Adrenal gland (tissue), 19 donors: ENCODE measurements around the gene COQ5. TPM values are rescaled to one million over a fixed set of nuclear protein-coding genes. Genes with fewer than 3 reads are reported as not detected.

Source experiments
- DNase-seq, 7 donors: peaks; one replicate each; pipeline ENCODE4 v3.0.0-alpha.2; 2019 to 2020
- H3K27ac ChIP-seq, 5 donors: fragments of 200-600 bp; sonication (generic) in 4 of 5; 1 replicate in 3 of 5; 2 replicates in 2 of 5; pipeline versions ENCODE4 v1.5.1 to v1.8.0; 2016 to 2020; ENCODE audit warnings: mild to moderate bottlenecking in 1 of 5
- H3K27me3 ChIP-seq: fragments of 200-600 bp; 2 replicates; pipeline ENCODE4 v1.8.0; 2021
- H3K36me3 ChIP-seq, 2 donors: fragments of 200-600 bp; replicated peaks in 1 of 2; 1 replicate in 1 of 2; 2 replicates in 1 of 2; pipeline versions ENCODE4 v1.5.1 to v1.8.0; 2018 to 2022
- H3K4me1 ChIP-seq, 2 donors: fragments of 200-600 bp; replicated peaks in 1 of 2; 1 replicate in 1 of 2; 2 replicates in 1 of 2; pipeline versions ENCODE4 v1.5.1 to v1.8.0; 2018 to 2021
- H3K4me3 ChIP-seq, 4 donors: fragments of 200-600 bp; sonication (generic) in 3 of 4; one replicate each; pipeline ENCODE4 v1.5.1; 2016 to 2018
- H3K9me3 ChIP-seq, 3 donors: fragments of 200-600 bp; sonication (generic) in 1 of 3; replicated peaks in 1 of 3; 1 replicate in 2 of 3; 2 replicates in 1 of 3; pipeline versions ENCODE4 v1.5.1 to v1.8.0; 2016 to 2021
- CTCF ChIP-seq, 6 experiments: fragments of 450-650 bp in 4 of 6; fragments of 200-600 bp in 2 of 6; sonication (generic) in 1 of 6; IDR thresholded peaks; 1 replicate in 5 of 6; 2 replicates in 1 of 6; pipeline versions ENCODE4 v1.5.1 to v1.8.0; 2016 to 2021; ENCODE audit warnings: antibody characterized with exemption in 6 of 6, mild to moderate bottlenecking in 2 of 6, moderate library complexity in 1 of 6
- POLR2A ChIP-seq, 2 donors: fragments of 450-650 bp; IDR thresholded peaks; one replicate each; pipeline ENCODE4 v1.6.1; 2017; ENCODE audit warnings: antibody characterized with exemption in 2 of 2, mild to moderate bottlenecking in 2 of 2, moderate library complexity in 1 of 2
- WGBS, 4 donors: extraction: QIAGEN DNeasy Blood & Tissue Kit in 2 of 4; methylation state at CpG; one replicate each; pipeline versions ENCODE4 v1.1.5 to v1.1.7; 2013 to 2017; 5-methylcytosine and 5-hydroxymethylcytosine counted together
- intact Hi-C, 2 donors: fragments of 100-400 bp; cut with DNase I; formaldehyde crosslinking; loops; one replicate each; pipeline versions ENCODE4 v1.14.1 to v1.15.0; 2022 to 2023
- long read RNA-seq, 10 donors: library from polyadenylated mRNA in 3 of 10; unstranded in 2 of 10; stranded (forward) in 1 of 10; transcript quantifications; one replicate each; pipeline ENCODE4 v2.0.0 and lab custom pipeline, GENCODE V29; 2021 to 2026
- polyA plus RNA-seq, 3 donors: library from polyadenylated mRNA; stranded (reverse); fragments of 200-250 nt in 2 of 3; fragments of 350-450 nt in 1 of 3; fragmentation: Illumina TruSeq in 1 of 3; extraction: RNeasy Lipid Tissue Mini Kit (QIAGEN cat#74804) in 1 of 3; gene quantifications; one replicate each; pipeline ENCODE4 v1.2.3, GENCODE V29; 2013 to 2014
- total RNA-seq, 9 donors: library from RNA; depleted of rRNA in 4 of 9; stranded (reverse); fragments of >200 nt in 4 of 9; fragments of 120-200 nt in 1 of 9; fragmentation: NEBNext Ultra II Directional in 1 of 9; extraction: Animal tissue kit (Norgen Biotek cat#: 25700) in 1 of 9; gene quantifications; one replicate each; pipeline versions ENCODE4 v1.1.0 to v1.2.4, GENCODE V29; 2013 to 2023
- donor health status: healthy with polysubstance abuse.
- donor health status: Bipolar disorder and iron deficiency.
- donor health status: DM: yes; HTN: yes; CAD: no.
- donor health status: DM: no; HTN: no; CAD: no.
- donor health status: DM: no; HTN: no; CAD: no.
- donor health status: DM: yes; HTN: yes; CAD: no.

COQ5 gene
- total RNA-seq (10 to 100 TPM; 24.9 to 74.4 (median 34.9) TPM), polyA plus RNA-seq (10 to 100 TPM; 31.9 to 46.6 (median 34.2) TPM)
- long read RNA-seq, donor 1, transcript COQ5-201 (7 exons, 1,535 nt): major isoform, 29 of 178 reads
- long read RNA-seq, donor 1, partial matches to known transcripts: 133 of 178 reads
- long read RNA-seq, donor 1, other reads (novel, unspliced or antisense): 16 of 178 reads
- long read RNA-seq, donor 2, transcript COQ5-201 (7 exons, 1,535 nt): major isoform, 17 of 97 reads
- long read RNA-seq, donor 2, partial matches to known transcripts: 71 of 97 reads
- long read RNA-seq, donor 2, other reads (novel, unspliced or antisense): 9 of 97 reads
- long read RNA-seq, donor 3, transcript COQ5-201 (7 exons, 1,535 nt): major isoform, 17 of 36 reads
- long read RNA-seq, donor 3, partial matches to known transcripts: 19 of 36 reads
- long read RNA-seq, donor 3, other reads (novel, unspliced or antisense): 0 of 36 reads
- long read RNA-seq, donor 4, transcript COQ5-201 (7 exons, 1,535 nt): major isoform, 47 of 55 reads
- long read RNA-seq, donor 4, partial matches to known transcripts: 2 of 55 reads
- long read RNA-seq, donor 4, other reads (novel, unspliced or antisense): 6 of 55 reads
- long read RNA-seq, donor 5, transcript COQ5-201 (7 exons, 1,535 nt): major isoform, 78 of 92 reads
- long read RNA-seq, donor 5, partial matches to known transcripts: 0 of 92 reads
- long read RNA-seq, donor 5, other reads (novel, unspliced or antisense): 13 of 92 reads
- long read RNA-seq, donor 6, transcript COQ5-201 (7 exons, 1,535 nt): major isoform, 21 of 25 reads
- long read RNA-seq, donor 6, partial matches to known transcripts: 0 of 25 reads
- long read RNA-seq, donor 6, other reads (novel, unspliced or antisense): 4 of 25 reads
- long read RNA-seq, donor 7, transcript COQ5-201 (7 exons, 1,535 nt): major isoform, 10 of 28 reads
- long read RNA-seq, donor 7, partial matches to known transcripts: 18 of 28 reads
- long read RNA-seq, donor 7, other reads (novel, unspliced or antisense): 0 of 28 reads
- long read RNA-seq, donor 8, transcript COQ5-201 (7 exons, 1,535 nt): major isoform, 36 of 228 reads
- long read RNA-seq, donor 8, partial matches to known transcripts: 173 of 228 reads
- long read RNA-seq, donor 8, other reads (novel, unspliced or antisense): 17 of 228 reads
- long read RNA-seq, donor 9, transcript COQ5-201 (7 exons, 1,535 nt): major isoform, 30 of 141 reads
- long read RNA-seq, donor 9, partial matches to known transcripts: 102 of 141 reads
- long read RNA-seq, donor 9, other reads (novel, unspliced or antisense): 9 of 141 reads
- long read RNA-seq, donor 10, transcript COQ5-201 (7 exons, 1,535 nt): major isoform, 8 of 18 reads
- long read RNA-seq, donor 10, partial matches to known transcripts: 10 of 18 reads
- long read RNA-seq, donor 10, other reads (novel, unspliced or antisense): 0 of 18 reads

GRCh38 chr12:120528861-120529525 lies at the start of gene COQ5:
Gene COQ5 (minus strand): TSS chr12:120529158. CDS start chr12:120529141, 17 bp downstream.
- Histone ChIP-seq H3K4me3 (peak within 1 kb of the TSS; percentile 49 to 88 (median 82)), H3K36me3 (no peaks in the 10 kb centered on the region), H3K27ac (peak within 1 kb of the TSS; percentile 79 to 96 (median 96)), H3K9me3 (no peaks in the 10 kb centered on the region), H3K4me1 (peaks cover 0 to 12% of the 10 kb centered on the region in 2 donors), H3K27me3 (no peaks in the 10 kb centered on the region)
- no peak for TF ChIP-seq CTCF (IDR thresholded peaks at IDR 0.05)
- peak; percentile 43 to 76 for TF ChIP-seq POLR2A (IDR thresholded peaks at IDR 0.05)
- WGBS, 4 donors: 0 to 1% (median 1%) methylated on average over 25 to 38 of the region's 38 CpGs
- peak; percentile 86 to 96 (median 92) for DNase-seq
- intact Hi-C loops: no loop called here

GRCh38 chr12:120574106-120574505 lies 45.1 kb upstream of the COQ5 start:
- intact Hi-C loops: no loop called here
- Histone ChIP-seq H3K9me3 (no peaks in the 10 kb centered on the region), H3K4me3 (no peak overlapping the region), H3K27me3 (no peaks in the 10 kb centered on the region), H3K36me3 (peaks cover 0 to 100% of the 10 kb centered on the region in 2 donors), H3K27ac (peak overlapping the region in 2 of 5 donors; percentile 39 to 61), H3K4me1 (peaks cover 18 to 41% of the 10 kb centered on the region in 2 donors)
- TF ChIP-seq CTCF (IDR thresholded peaks at IDR 0.05): no peak
- TF ChIP-seq POLR2A (IDR thresholded peaks at IDR 0.05): no peak
- 60 to 70% (median 68%) methylated on average over 2 of the region's 2 CpGs for WGBS, 4 donors
- peak in 1 of 7 donors; percentile 19 for DNase-seq

GRCh38 chr12:120573560-120573959 lies 44.6 kb upstream of the COQ5 start:
- no peaks in the 10 kb centered on the region for H3K9me3 ChIP-seq
- WGBS, 4 donors: 37 to 51% (median 46%) methylated on average over 6 of the region's 6 CpGs
- intact Hi-C loops: no loop called here
- H3K4me1 ChIP-seq: peaks cover 18 to 41% of the 10 kb centered on the region in 2 donors
- TF ChIP-seq CTCF (IDR thresholded peaks at IDR 0.05) (no peak), POLR2A (IDR thresholded peaks at IDR 0.05) (no peak)
- no peaks in the 10 kb centered on the region for H3K27me3 ChIP-seq
- peak overlapping the region in 3 of 5 donors; percentile 10 to 61 (median 28) for H3K27ac ChIP-seq
- H3K36me3 ChIP-seq: peaks cover 0 to 100% of the 10 kb centered on the region in 2 donors
- no peak for DNase-seq
- no peak overlapping the region for H3K4me3 ChIP-seq
